HG03280 (cell line): ENCODE measurements around the gene LTF.

Experiments used
- ATAC-seq: cut with Tn5 transposase; IDR thresholded peaks from one replicate; pipeline ENCODE4 v1.9.1; 2021; ENCODE audit warnings: mild to moderate bottlenecking, moderate library complexity; ENCODE audit not compliant: unreplicated experiment

LTF gene

GRCh38 chr3:46470831-46471230 is 6.1 kb upstream of the LTF start:
- no peak for ATAC-seq

GRCh38 chr3:46469680-46470357 is 5.1 kb upstream of the LTF start:
- no peak for ATAC-seq

GRCh38 chr3:46468753-46469600 is 4.3 kb upstream of the LTF start:
- ATAC-seq = no peak

DNA sequence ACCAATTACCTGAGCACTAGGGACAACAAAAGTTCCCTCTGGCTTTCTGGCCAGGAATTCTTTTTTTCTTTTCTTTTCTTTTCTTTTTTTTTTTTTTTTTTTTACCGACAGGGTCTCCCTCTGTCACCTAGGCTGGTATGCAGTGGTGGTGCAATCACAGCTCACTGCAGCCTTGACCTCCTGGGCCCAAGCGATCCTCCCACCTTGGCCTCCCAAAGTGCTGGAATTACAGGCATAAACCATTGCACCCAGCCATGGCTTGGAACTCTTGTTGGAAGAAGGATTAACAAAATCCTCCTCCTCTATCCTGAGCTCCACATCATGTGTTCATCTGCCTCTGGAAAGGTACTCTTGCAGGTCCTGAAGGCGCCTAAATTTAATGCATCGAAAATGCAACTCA is 2.9 kb upstream of the LTF start:
- no peak for ATAC-seq

GRCh38 chr3:46466871-46467403 is 2.2 kb upstream of the LTF start:
- ATAC-seq = no peak

DNA sequence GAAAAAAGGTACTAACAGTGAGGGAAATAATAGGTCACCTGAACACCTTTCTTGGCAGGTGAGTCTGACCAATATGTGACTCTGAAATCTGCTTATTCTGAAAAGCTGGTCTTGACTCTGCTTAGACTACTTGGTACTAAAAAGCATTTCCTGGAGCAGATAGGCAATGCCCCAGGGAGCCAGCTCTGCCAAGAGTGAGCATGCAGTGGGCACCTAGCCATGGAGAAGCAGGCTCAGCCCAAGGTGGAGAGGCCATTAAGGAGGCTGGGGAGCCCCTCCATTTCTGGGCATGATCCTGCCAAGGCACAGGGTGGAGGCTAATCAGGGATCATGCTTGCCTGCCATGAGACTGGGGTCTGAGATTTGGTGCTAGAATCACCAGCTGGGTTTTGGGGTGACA is 1.6 kb upstream of the LTF start:
- no peak for ATAC-seq

DNA sequence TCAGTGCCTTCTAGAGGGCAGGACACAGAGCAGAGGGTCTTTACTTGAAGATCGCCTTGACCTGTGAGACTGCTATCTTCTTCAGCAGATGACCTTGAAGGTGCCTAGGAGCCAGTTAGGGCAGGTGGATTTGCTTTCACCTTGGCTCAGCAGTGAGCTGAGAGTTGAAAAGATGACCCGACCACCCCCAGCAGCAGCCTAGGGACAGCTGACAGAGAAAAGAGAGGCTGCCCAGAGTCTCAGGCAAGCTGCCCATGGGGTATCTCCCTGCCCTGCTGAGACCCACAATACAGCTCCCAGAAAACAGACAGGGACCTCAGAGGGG is 453 bp upstream of the LTF start:
- ATAC-seq = no peak

GRCh38 chr3:46463868-46464241 is 850 bp downstream of the LTF start:
- no peak for ATAC-seq

- no peak for ATAC-seq
These were observed 1.4 kb downstream of the LTF start for GRCh38 chr3:46463120-46463867.

DNA sequence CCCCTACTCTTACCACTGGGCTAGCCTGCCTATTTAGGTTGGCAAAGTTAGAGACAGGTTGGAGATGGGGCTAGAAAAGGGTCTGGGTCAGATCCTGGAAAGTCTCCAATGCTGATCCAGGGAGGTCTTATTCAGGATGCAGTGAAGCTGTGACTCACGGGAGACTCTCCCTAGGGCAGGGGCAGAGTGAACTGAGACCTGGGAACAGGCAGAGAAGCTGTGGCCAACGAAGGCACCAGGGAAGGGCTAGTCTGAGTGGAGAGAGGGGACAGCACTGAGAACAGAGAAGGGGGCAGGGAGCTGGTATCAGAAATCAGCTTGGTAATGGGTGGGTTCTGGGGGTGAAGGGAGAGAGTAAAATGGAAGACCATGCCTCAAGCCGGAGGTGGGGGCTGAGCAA is 2.2 kb downstream of the LTF start:
- no peak for ATAC-seq

DNA sequence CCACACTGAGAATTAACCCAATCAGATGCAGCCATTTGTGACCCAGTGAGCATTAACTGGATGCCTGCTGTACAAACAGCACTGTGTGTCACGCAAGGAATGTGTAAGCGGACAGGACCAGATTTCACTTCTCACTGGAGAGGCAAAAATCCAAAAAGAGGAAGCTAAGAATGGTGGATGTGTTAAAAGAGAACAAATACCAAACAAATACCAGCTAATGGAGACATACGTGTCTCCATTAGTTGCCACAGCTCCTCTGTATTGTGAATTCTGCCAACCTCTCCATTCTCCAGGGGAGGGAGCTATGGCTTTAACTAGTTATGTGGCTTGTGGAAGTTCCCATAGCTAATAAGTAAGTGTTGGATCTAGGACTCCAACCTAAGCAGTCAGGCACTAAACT is 2.6 kb downstream of the LTF start:
- ATAC-seq = no peak

GRCh38 chr3:46460051-46460450 is 4.7 kb downstream of the LTF start:
- no peak for ATAC-seq

GRCh38 chr3:46456118-46456517 is 8.6 kb downstream of the LTF start:
- no peak for ATAC-seq

- ATAC-seq = no peak
These were observed 9.2 kb downstream of the LTF start for GRCh38 chr3:46455231-46456115.

GRCh38 chr3:46454606-46455005 is 10.1 kb downstream of the LTF start:
- ATAC-seq = no peak

- no peak for ATAC-seq
These were observed 10.5 kb downstream of the LTF start for GRCh38 chr3:46454209-46454595.

DNA sequence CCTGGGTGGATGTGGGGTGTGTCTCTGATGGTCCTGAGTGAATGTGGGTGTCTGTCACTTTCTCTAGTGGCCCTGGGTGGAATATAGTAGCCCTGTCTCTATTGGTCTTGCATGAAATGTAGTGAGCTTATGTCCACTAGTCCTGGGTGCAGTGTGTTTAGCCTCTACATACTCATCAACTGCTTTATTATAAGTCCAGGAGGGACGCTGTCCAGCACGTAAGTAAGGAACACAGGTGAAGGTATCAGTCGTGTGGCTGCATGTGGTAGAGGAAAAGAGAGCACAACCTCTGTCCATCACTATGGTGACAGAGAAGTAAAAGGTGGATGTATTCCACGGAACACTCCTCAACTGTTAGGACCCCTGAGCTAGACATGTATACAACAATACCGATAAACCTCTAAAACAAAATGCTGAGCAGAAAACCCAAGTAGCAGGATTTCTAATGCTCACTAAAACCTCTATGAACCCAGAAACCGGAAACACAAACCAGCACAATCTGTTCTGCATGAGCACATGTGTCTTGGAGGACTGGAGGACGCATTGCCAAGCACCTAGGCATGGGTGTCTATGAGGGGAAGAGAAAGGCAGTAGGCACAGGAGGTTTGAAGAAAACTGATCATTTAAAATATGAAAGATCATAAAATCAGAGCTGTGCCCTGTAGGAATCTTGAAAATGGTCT is 11.0 kb downstream of the LTF start:
- ATAC-seq = no peak

DNA sequence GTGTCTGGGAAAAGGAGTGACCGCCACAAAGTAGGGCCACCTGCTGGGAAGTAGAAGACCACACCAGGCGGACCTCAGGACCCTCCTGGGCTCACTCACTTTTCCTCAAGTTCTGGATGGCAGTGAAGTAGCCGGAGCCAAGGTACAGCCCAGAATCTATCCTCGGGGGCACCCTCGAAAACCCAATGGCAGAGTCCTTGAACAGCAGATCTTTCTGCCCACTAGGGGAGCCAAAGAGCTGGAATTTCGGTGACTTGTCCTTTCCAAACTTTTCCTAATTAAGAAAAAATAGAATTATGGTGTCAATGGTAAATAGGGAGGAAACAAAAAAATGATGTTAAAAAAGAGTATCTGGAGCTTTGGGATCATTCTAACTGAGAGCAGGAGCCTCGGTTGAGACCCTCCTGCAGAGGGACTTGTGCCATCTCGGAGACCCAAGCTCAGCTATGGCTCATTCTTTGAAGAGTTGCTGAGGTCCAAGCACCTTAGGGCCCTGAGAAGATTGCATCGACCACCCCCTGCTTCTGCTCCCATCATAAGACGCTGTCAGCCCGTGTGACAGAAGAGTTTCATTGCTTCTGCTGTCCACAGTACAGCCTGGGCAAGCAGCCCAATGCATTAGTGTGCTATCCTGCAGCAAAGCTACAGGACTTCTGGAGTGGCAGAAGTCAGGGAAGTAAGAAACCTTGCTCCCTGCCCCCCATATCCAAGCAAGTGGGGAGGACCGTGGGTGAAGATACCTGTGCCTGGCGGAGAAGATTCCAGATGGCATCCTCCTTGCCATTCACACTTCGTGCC is 14.8 kb downstream of the LTF start:
- no peak for ATAC-seq

GRCh38 chr3:46448721-46449120 is 16.0 kb downstream of the LTF start:
- no peak for ATAC-seq
